HepG2 (cell line): ENCODE results near the gene WASHC3. TPM values are rescaled to one million over a fixed set of nuclear protein-coding genes. Genes with fewer than 3 reads are reported as not detected.

Experiments
- FOXC1 ChIP-seq: sonication (generic); formaldehyde crosslinking; IDR thresholded peaks from 2 replicates; pipeline ENCODE4 v1.8.0; 2022; ENCODE audit warnings: mild to moderate bottlenecking, missing genetic modification reagents, borderline replicate concordance
- FOXO1 ChIP-seq: sonication (generic); formaldehyde crosslinking; IDR thresholded peaks from 2 replicates; pipeline ENCODE4 v1.4.0; 2020; ENCODE audit warnings: missing genetic modification reagents
- GATAD2A ChIP-seq: IDR thresholded peaks from 2 replicates; pipeline ENCODE4 v1.6.1; 2016
- HES4 ChIP-seq: sonication (generic); formaldehyde crosslinking; IDR thresholded peaks from 2 replicates; pipeline ENCODE4 v1.9.0; 2021; ENCODE audit warnings: mild to moderate bottlenecking, missing genetic modification reagents, borderline replicate concordance
- HHEX ChIP-seq: IDR thresholded peaks from 2 replicates; pipeline ENCODE4 v1.6.1; 2016; ENCODE audit warnings: control low read depth
- IKZF1 ChIP-seq: fragments of 450-650 bp; IDR thresholded peaks from 2 replicates; pipeline ENCODE4 v1.7.1; 2016
- RBM39 ChIP-seq: fragments of 200-400 bp; formaldehyde crosslinking; IDR thresholded peaks from one replicate; pipeline ENCODE4 v1.6.1; 2018; ENCODE audit warnings: antibody characterized with exemption, mild to moderate bottlenecking, low read depth, low read length; ENCODE audit not compliant: poor library complexity, severe bottlenecking
- SAFB2 ChIP-seq: sonication (generic); formaldehyde crosslinking; IDR thresholded peaks from 2 replicates; pipeline ENCODE4 v1.5.1; 2020; ENCODE audit warnings: missing genetic modification reagents, low read depth, mild to moderate bottlenecking, borderline replicate concordance
- SMAD3 ChIP-seq: sonication (generic); formaldehyde crosslinking; IDR thresholded peaks from 2 replicates; pipeline ENCODE4 v1.4.0; 2020; ENCODE audit warnings: missing genetic modification reagents
- polyA plus RNA-seq, 8 experiments: library from polyadenylated mRNA; depleted of rRNA in 3 of 8; stranded (reverse) in 7 of 8; unstranded in 1 of 8; fragments of >200 nt; fragmentation: Illumina TruSeq in 4 of 8; extraction: Trizol in 4 of 8; gene quantifications; 2 replicates each; pipeline versions ENCODE4 v1.2.1 to v1.2.3, GENCODE V29; 2011 to 2016; ENCODE audit warnings: low read depth in 4 of 8, missing spikeins in 1 of 8, mixed read lengths in 1 of 8; ENCODE audit not compliant: insufficient read depth in 1 of 8
- total RNA-seq, 5 experiments: library from RNA; depleted of rRNA; stranded (reverse); fragments of >200 nt; fragmentation: Illumina TruSeq; extraction: Trizol; gene quantifications; 2 replicates each; pipeline ENCODE4 v1.2.3, GENCODE V29; 2016; ENCODE audit warnings: low read depth in 1 of 5
- TF ChIP-seq, protein P1 (sequence below): sonication (generic); formaldehyde crosslinking; IDR thresholded peaks from 2 replicates; pipeline ENCODE4 v1.4.0; 2020; ENCODE audit warnings: missing genetic modification reagents
- TF ChIP-seq, protein P2 (sequence below): sonication (generic); formaldehyde crosslinking; IDR thresholded peaks from 2 replicates; pipeline ENCODE4 v1.4.0; 2020; ENCODE audit warnings: missing genetic modification reagents
- TF ChIP-seq, protein P3 (sequence below): sonication (generic); formaldehyde crosslinking; IDR thresholded peaks from 2 replicates; pipeline ENCODE4 v1.4.0; 2020; ENCODE audit warnings: mild to moderate bottlenecking, missing genetic modification reagents

The WASHC3 gene
- total and polyA plus RNA-seq, 2 of the 13 experiments (the other 11 are each of a cell fraction or from before 2014, with no cell fraction given), result 32.7 to 47.3 TPM

DNA sequence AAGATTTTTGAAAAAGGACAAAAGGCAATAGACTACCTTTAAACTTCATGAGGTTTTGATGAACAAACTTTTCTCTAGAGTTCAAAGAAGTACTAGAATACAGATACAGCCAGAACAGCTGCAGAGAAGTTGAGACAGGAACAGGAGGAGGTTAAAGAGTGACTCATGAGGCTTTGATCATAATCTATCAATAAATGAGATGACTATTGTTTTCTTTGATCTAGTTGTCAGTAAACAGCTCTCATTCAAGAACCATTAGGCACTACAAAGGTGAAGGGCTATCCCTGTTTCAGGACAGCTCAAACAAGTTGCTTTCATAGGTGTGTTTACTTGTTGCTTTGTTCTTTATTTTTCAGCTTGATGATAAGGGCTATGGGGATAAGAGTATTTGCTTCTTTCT is 2.4 kb downstream of the WASHC3 start (continued):
- TF ChIP-seq SAFB2, result no peak
- TF ChIP-seq HES4 (CRISPR knock-in tag), result no peak
- TF ChIP-seq FOXO1, result peak; percentile 90
- TF ChIP-seq GATAD2A (CRISPR knock-in tag), result peak; percentile 78
- TF ChIP-seq, protein P1, sequence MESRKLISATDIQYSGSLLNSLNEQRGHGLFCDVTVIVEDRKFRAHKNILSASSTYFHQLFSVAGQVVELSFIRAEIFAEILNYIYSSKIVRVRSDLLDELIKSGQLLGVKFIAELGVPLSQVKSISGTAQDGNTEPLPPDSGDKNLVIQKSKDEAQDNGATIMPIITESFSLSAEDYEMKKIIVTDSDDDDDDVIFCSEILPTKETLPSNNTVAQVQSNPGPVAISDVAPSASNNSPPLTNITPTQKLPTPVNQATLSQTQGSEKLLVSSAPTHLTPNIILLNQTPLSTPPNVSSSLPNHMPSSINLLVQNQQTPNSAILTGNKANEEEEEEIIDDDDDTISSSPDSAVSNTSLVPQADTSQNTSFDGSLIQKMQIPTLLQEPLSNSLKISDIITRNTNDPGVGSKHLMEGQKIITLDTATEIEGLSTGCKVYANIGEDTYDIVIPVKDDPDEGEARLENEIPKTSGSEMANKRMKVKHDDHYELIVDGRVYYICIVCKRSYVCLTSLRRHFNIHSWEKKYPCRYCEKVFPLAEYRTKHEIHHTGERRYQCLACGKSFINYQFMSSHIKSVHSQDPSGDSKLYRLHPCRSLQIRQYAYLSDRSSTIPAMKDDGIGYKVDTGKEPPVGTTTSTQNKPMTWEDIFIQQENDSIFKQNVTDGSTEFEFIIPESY, result no peak
- TF ChIP-seq, protein P2, sequence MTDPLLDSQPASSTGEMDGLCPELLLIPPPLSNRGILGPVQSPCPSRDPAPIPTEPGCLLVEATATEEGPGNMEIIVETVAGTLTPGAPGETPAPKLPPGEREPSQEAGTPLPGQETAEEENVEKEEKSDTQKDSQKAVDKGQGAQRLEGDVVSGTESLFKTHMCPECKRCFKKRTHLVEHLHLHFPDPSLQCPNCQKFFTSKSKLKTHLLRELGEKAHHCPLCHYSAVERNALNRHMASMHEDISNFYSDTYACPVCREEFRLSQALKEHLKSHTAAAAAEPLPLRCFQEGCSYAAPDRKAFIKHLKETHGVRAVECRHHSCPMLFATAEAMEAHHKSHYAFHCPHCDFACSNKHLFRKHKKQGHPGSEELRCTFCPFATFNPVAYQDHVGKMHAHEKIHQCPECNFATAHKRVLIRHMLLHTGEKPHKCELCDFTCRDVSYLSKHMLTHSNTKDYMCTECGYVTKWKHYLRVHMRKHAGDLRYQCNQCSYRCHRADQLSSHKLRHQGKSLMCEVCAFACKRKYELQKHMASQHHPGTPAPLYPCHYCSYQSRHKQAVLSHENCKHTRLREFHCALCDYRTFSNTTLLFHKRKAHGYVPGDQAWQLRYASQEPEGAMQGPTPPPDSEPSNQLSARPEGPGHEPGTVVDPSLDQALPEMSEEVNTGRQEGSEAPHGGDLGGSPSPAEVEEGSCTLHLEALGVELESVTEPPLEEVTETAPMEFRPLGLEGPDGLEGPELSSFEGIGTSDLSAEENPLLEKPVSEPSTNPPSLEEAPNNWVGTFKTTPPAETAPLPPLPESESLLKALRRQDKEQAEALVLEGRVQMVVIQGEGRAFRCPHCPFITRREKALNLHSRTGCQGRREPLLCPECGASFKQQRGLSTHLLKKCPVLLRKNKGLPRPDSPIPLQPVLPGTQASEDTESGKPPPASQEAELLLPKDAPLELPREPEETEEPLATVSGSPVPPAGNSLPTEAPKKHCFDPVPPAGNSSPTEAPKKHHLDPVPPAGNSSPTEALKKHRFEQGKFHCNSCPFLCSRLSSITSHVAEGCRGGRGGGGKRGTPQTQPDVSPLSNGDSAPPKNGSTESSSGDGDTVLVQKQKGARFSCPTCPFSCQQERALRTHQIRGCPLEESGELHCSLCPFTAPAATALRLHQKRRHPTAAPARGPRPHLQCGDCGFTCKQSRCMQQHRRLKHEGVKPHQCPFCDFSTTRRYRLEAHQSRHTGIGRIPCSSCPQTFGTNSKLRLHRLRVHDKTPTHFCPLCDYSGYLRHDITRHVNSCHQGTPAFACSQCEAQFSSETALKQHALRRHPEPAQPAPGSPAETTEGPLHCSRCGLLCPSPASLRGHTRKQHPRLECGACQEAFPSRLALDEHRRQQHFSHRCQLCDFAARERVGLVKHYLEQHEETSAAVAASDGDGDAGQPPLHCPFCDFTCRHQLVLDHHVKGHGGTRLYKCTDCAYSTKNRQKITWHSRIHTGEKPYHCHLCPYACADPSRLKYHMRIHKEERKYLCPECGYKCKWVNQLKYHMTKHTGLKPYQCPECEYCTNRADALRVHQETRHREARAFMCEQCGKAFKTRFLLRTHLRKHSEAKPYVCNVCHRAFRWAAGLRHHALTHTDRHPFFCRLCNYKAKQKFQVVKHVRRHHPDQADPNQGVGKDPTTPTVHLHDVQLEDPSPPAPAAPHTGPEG, result no peak
- no peak for TF ChIP-seq RBM39
- peak; percentile 96 for TF ChIP-seq HHEX (CRISPR knock-in tag)
- TF ChIP-seq, protein P3, sequence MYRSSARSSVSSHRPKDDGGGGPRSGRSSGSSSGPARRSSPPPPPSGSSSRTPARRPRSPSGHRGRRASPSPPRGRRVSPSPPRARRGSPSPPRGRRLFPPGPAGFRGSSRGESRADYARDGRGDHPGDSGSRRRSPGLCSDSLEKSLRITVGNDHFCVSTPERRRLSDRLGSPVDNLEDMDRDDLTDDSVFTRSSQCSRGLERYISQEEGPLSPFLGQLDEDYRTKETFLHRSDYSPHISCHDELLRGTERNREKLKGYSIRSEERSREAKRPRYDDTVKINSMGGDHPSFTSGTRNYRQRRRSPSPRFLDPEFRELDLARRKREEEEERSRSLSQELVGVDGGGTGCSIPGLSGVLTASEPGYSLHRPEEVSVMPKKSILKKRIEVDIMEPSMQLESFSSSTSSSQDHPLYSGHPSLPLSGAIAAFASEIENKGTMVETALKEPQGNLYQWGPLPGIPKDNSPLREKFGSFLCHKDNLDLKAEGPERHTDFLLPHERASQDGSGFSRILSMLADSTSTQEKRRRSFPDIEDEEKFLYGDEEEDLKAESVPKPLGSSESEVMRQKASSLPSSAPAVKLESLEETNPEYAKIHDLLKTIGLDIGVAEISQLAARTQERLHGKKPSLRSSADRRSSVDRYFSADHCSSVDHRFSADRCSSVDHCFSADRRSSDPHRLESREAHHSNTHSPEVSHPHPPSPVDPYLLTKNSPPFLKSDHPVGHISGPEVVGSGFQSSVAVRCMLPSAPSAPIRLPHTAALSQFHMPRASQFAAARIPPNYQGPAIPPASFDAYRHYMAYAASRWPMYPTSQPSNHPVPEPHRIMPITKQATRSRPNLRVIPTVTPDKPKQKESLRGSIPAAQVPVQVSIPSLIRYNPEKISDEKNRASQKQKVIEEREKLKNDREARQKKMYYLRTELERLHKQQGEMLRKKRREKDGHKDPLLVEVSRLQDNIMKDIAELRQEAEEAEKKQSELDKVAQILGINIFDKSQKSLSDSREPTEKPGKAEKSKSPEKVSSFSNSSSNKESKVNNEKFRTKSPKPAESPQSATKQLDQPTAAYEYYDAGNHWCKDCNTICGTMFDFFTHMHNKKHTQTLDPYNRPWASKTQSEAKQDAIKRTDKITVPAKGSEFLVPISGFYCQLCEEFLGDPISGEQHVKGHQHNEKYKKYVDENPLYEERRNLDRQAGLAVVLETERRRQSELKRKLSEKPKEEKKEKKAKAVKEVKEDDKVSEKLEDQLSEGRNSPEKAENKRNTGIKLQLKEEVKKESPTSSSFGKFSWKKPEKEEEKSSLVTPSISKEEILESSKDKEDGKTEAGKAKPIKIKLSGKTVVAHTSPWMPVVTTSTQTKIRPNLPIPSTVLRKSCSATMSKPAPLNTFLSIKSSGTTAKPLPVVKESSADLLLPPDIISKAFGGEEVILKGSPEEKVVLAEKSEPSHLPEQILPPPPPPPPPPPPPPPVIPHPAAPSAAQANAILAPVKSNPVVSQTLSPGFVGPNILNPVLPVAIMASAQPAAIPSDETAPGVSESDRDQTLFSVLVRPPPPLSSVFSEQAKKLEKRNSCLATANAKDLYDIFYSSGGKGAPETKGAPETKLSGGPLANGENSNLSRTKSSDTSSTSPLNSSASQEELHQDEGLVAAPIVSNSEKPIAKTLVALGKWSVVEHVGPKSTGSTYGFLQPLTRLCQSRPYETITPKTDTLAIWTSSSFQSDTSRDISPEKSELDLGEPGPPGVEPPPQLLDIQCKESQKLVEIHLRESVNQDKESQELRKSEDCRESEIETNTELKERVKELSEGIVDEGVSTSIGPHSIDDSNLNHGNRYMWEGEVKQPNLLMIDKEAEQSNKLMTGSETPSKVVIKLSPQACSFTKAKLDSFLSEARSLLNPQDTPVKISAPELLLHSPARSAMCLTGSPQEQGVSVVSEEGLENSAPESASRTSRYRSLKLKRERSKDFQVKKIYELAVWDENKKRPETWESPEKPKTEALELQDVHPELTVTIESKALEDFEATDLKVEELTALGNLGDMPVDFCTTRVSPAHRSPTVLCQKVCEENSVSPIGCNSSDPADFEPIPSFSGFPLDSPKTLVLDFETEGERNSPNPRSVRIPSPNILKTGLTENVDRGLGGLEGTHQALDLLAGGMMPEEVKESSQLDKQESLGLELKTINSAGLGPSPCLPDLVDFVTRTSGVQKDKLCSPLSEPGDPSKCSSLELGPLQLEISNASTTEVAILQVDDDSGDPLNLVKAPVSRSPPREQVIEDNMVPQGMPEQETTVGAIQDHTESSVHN (CRISPR knock-in tag), result no peak
- no peak for TF ChIP-seq FOXC1 (CRISPR knock-in tag)
- TF ChIP-seq SMAD3, result 0 out of 2 replicates have a peak, but pooled peaks have one; percentile 26
- TF ChIP-seq IKZF1, result no peak
